Fibroblast of peridontal ligament (primary cell): ENCODE data around the gene CAPS.

Source experiments
- DNase-seq: peaks from one replicate; pipeline ENCODE4 v3.0.0-alpha.2; 2010; ENCODE audit errors: extremely low read depth

The CAPS gene

GRCh38 chr19:5908773-5909442 is 5.1 kb upstream of the CAPS start:
- no peak for DNase-seq

- DNase-seq, result no peak
Measured at GRCh38 chr19:5910638-5910907, 3.5 kb upstream of the CAPS start.

- peak; percentile 28 for DNase-seq
Measured at GRCh38 chr19:5911366-5911765, 2.7 kb upstream of the CAPS start.

GRCh38 chr19:5914358-5914774 is 312 bp downstream of the CAPS start:
- DNase-seq, result no peak

GRCh38 chr19:5914946-5915781 is 1.1 kb downstream of the CAPS start:
- no peak for DNase-seq

- no peak for DNase-seq
Measured at GRCh38 chr19:5915782-5916165, 1.7 kb downstream of the CAPS start.

- no peak for DNase-seq
Measured at GRCh38 chr19:5916181-5916708, 2.2 kb downstream of the CAPS start.

GRCh38 chr19:5917431-5918107 is 3.5 kb downstream of the CAPS start:
- no peak for DNase-seq

GRCh38 chr19:5918463-5919079 is 4.5 kb downstream of the CAPS start:
- no peak for DNase-seq

GRCh38 chr19:5921516-5922160 is 7.6 kb downstream of the CAPS start:
- no peak for DNase-seq

GRCh38 chr19:5922161-5922545 is 8.1 kb downstream of the CAPS start:
- no peak for DNase-seq

- DNase-seq, result no peak
Measured at GRCh38 chr19:5923356-5923755, 9.3 kb downstream of the CAPS start.

GRCh38 chr19:5925830-5926427 is 11.9 kb downstream of the CAPS start:
- no peak for DNase-seq

GRCh38 chr19:5926641-5927440 is 12.8 kb downstream of the CAPS start:
- DNase-seq, result peak; percentile 99

GRCh38 chr19:5927441-5927821 is 13.4 kb downstream of the CAPS start:
- no peak for DNase-seq

- no peak for DNase-seq
Measured at GRCh38 chr19:5929179-5929578, 15.1 kb downstream of the CAPS start.

GRCh38 chr19:5929625-5930024 is 15.6 kb downstream of the CAPS start:
- no peak for DNase-seq

GRCh38 chr19:5931251-5931650 is 17.2 kb downstream of the CAPS start:
- DNase-seq, result no peak

- no peak for DNase-seq
Measured at GRCh38 chr19:5932146-5932545, 18.1 kb downstream of the CAPS start.

- no peak for DNase-seq
Measured at GRCh38 chr19:5932609-5933262, 18.7 kb downstream of the CAPS start.
